Panc1 (cell line): Measurements from ENCODE around the gene TBC1D7. TPM values are rescaled to one million over a fixed set of nuclear protein-coding genes. Genes with fewer than 3 reads are reported as not detected.

Experiments used
- ATAC-seq: fragments of 200-7000 bp; cut with Tn5 transposase; 2 replicates; pipeline ENCODE4 v1.9.1; 2020; ENCODE audit warnings: mild to moderate bottlenecking, moderate library complexity
- BruUV-seq: library from RNA; stranded (reverse); fragments of 400-500 nt; replicated peaks from 2 replicates; lab custom pipeline; 2021; lab: Mats Ljungman, UMichigan
- CTCF ChIA-PET: fragments of 300-600 bp; sonication (Branson Sonifier 250); formaldehyde crosslinking; loops from one replicate; lab custom pipeline; 2022; ENCODE audit warnings: antibody characterized with exemption; lab: Charles Lee
- POLR2A ChIA-PET: fragments of 300-600 bp; sonication (Branson Sonifier 250); formaldehyde crosslinking; loops from one replicate; lab custom pipeline; 2022; ENCODE audit warnings: antibody characterized with exemption; lab: Charles Lee
- DNase-seq: peaks from one replicate; pipeline ENCODE4 v3.0.0-alpha.2; 2010; ENCODE audit warnings: low read depth, low spot score
- H3K27ac ChIP-seq: 2 replicates; pipeline ENCODE4 v1.5.1; 2011; ENCODE audit warnings: mild to moderate bottlenecking, low read length, inconsistent platforms
- H3K27me3 ChIP-seq: fragments of 200-500 bp; sonication (Bioruptor generic); 2 replicates; pipeline ENCODE4 v1.6.0; 2014; ENCODE audit warnings: low read length, inconsistent platforms; ENCODE audit not compliant: control insufficient read depth, insufficient read depth
- H3K36me3 ChIP-seq: fragments of 200-500 bp; sonication (Bioruptor generic); 2 replicates; pipeline ENCODE4 v1.5.1; 2014; ENCODE audit warnings: inconsistent platforms, mild to moderate bottlenecking, low read length, moderate library complexity; ENCODE audit not compliant: control insufficient read depth, insufficient read depth
- H3K4me1 ChIP-seq: 2 replicates; pipeline ENCODE4 v1.5.1; 2011; ENCODE audit warnings: inconsistent platforms, mild to moderate bottlenecking, low read length, moderate library complexity; ENCODE audit not compliant: control insufficient read depth, insufficient read depth
- H3K4me3 ChIP-seq, 2 experiments: 2 replicates each; pipeline ENCODE4 v1.5.1; 2011 to 2012; ENCODE audit warnings: low read depth in 2 of 2, low read length in 2 of 2, mild to moderate bottlenecking in 2 of 2, inconsistent platforms in 1 of 2, moderate library complexity in 1 of 2
- H3K9me3 ChIP-seq: fragments of 200-500 bp; sonication (Bioruptor generic); 2 replicates; pipeline ENCODE4 v1.5.1; 2014; ENCODE audit warnings: low read depth, mild to moderate bottlenecking, inconsistent platforms, low read length, moderate library complexity; ENCODE audit not compliant: control insufficient read depth, insufficient read depth
- CTCF ChIP-seq: fragments of 450-650 bp; IDR thresholded peaks from 2 replicates; pipeline ENCODE4 v1.5.1; 2017; ENCODE audit warnings: mild to moderate bottlenecking
- POLR2AphosphoS5 ChIP-seq: IDR thresholded peaks from 2 replicates; pipeline ENCODE4 v1.6.1; 2012; ENCODE audit warnings: mild to moderate bottlenecking, low read depth, low read length, moderate library complexity
- REST ChIP-seq, 2 experiments: IDR thresholded peaks; 2 replicates each; pipeline ENCODE4 v1.6.1; 2011 to 2012; ENCODE audit warnings: low read depth in 2 of 2, control low read depth in 1 of 2, low read length in 1 of 2, mild to moderate bottlenecking in 1 of 2, moderate library complexity in 1 of 2; ENCODE audit not compliant: insufficient read depth in 1 of 2
- SIN3A ChIP-seq: IDR thresholded peaks from 2 replicates; pipeline ENCODE4 v1.6.1; 2012; ENCODE audit warnings: low read depth, mild to moderate bottlenecking, low read length, moderate library complexity, borderline replicate concordance; ENCODE audit not compliant: insufficient read depth
- TCF7L2 ChIP-seq: IDR thresholded peaks from 2 replicates; pipeline ENCODE4 v1.6.1; 2011; ENCODE audit warnings: mild to moderate bottlenecking, low read depth, low read length, inconsistent platforms
- in situ Hi-C: cut with HindIII; loops from 2 replicates; pipeline ENCODE4 v1.10.0; 2016; ENCODE audit warnings: low sequenced_read_pairs, low pct_unique_long_range_greater_than_20kb
- intact Hi-C: fragments of 100-400 bp; cut with micrococcal nuclease; formaldehyde crosslinking; loops from one replicate; pipeline ENCODE4 v1.10.0; 2022; ENCODE audit not compliant: unreplicated experiment
- total RNA-seq: library from RNA; stranded (reverse); gene quantifications from one replicate; pipeline ENCODE4 v1.2.1, GENCODE V29; 2021; ENCODE audit not compliant: unreplicated experiment

The TBC1D7 gene
- total RNA-seq, 1 experiment from 2014 or later: 27.0 TPM

GRCh38 chr6:13299403-13299821 lies 28.9 kb downstream of the TBC1D7 start:
- no TSS peak for BruUV-seq
- H3K27ac ChIP-seq: no peak overlapping the region
- in situ Hi-C loops (no loop called here), intact Hi-C loops (no loop called here)
- H3K9me3 ChIP-seq: no peaks in the 10 kb centered on the region
- H3K36me3 ChIP-seq: no peaks in the 10 kb centered on the region; the same call in 1 of the 2 replicates
- POLR2A ChIA-PET: no interaction called here
- no peaks in the 10 kb centered on the region for H3K27me3 ChIP-seq
- DNase-seq (no peak), ATAC-seq (no peak)
- H3K4me3 ChIP-seq: no peak overlapping the region
- no peaks in the 10 kb centered on the region for H3K4me1 ChIP-seq
- CTCF ChIA-PET: no interaction called here
- TF ChIP-seq POLR2AphosphoS5 (no peak), TCF7L2 (no peak), REST (IDR thresholded peaks at IDR 0.05; ENCODE audit: insufficient read depth in 1 of 2, low read depth in 2 of 2, low read length in 1 of 2) (no peak), CTCF (no peak), SIN3A (no peak)

GRCh38 chr6:13298446-13298845 lies 29.9 kb downstream of the TBC1D7 start:
- Histone ChIP-seq H3K27ac (no peak overlapping the region), H3K36me3 (no peaks in the 10 kb centered on the region; the same call in 1 of the 2 replicates), H3K4me1 (no peaks in the 10 kb centered on the region), H3K9me3 (no peaks in the 10 kb centered on the region), H3K27me3 (no peaks in the 10 kb centered on the region), H3K4me3 (no peak overlapping the region)
- ChIA-PET CTCF (no interaction called here), POLR2A (no interaction called here)
- ATAC-seq (no peak), DNase-seq (no peak)
- no TSS peak for BruUV-seq
- in situ Hi-C loops: no loop called here
- TF ChIP-seq REST (IDR thresholded peaks at IDR 0.05; ENCODE audit: insufficient read depth in 1 of 2, low read depth in 2 of 2, low read length in 1 of 2) (no peak), SIN3A (no peak), TCF7L2 (no peak), POLR2AphosphoS5 (no peak), CTCF (no peak)
- intact Hi-C loops: no loop called here
